ENCODE data around the gene C17orf67. TPM values are rescaled to one million over a fixed set of nuclear protein-coding genes. Genes with fewer than 3 reads are reported as not detected.

The C17orf67 gene
- total RNA-seq, 1 donor from 2014 or later: 1.7 TPM

GRCh38 chr17:56810343-56810742, 23.4 kb downstream of the C17orf67 start:
- Mint-ChIP-seq H3K4me1 (ENCODE audit: unreplicated experiment) (peaks cover 7% of the 10 kb centered on the region), H3K27me3 (ENCODE audit: unreplicated experiment) (peaks cover 4% of the 10 kb centered on the region), H3K9me3 (ENCODE audit: unreplicated experiment) (no peaks in the 10 kb centered on the region), H3K4me3 (ENCODE audit: unreplicated experiment) (no peak overlapping the region), H3K27ac (ENCODE audit: unreplicated experiment) (no peak overlapping the region), H3K36me3 (ENCODE audit: low read depth, unreplicated experiment) (no peaks in the 10 kb centered on the region)
- no peak for TF ChIP-seq CTCF (IDR thresholded peaks at IDR 0.05; ENCODE audit: unreplicated experiment)
- DNase-seq (ENCODE audit: low spot score): no peak

GRCh38 chr17:56809820-56810179, 23.9 kb downstream of the C17orf67 start:
- Mint-ChIP-seq H3K9me3 (ENCODE audit: unreplicated experiment) (no peaks in the 10 kb centered on the region), H3K4me3 (ENCODE audit: unreplicated experiment) (no peak overlapping the region)
- DNase-seq (ENCODE audit: low spot score): no peak

GRCh38 chr17:56809106-56809819, 24.5 kb downstream of the C17orf67 start:
- H3K36me3 Mint-ChIP-seq (ENCODE audit: low read depth, unreplicated experiment): no peaks in the 10 kb centered on the region
- peaks cover 4% of the 10 kb centered on the region for H3K27me3 Mint-ChIP-seq (ENCODE audit: unreplicated experiment)
- H3K4me3 Mint-ChIP-seq (ENCODE audit: unreplicated experiment): no peak overlapping the region
- no peak for TF ChIP-seq CTCF (IDR thresholded peaks at IDR 0.05; ENCODE audit: unreplicated experiment)
- no peaks in the 10 kb centered on the region for H3K9me3 Mint-ChIP-seq (ENCODE audit: unreplicated experiment)
- H3K4me1 Mint-ChIP-seq (ENCODE audit: unreplicated experiment): peaks cover 7% of the 10 kb centered on the region
- no peak for DNase-seq (ENCODE audit: low spot score)
- no peak overlapping the region for H3K27ac Mint-ChIP-seq (ENCODE audit: unreplicated experiment)

More at GRCh38 chr17:56809820-56810179, 23.9 kb downstream of the C17orf67 start:
- peaks cover 7% of the 10 kb centered on the region for H3K4me1 Mint-ChIP-seq (ENCODE audit: unreplicated experiment)
- H3K27ac Mint-ChIP-seq (ENCODE audit: unreplicated experiment): no peak overlapping the region
- H3K27me3 Mint-ChIP-seq (ENCODE audit: unreplicated experiment): peaks cover 4% of the 10 kb centered on the region
- no peak for TF ChIP-seq CTCF (IDR thresholded peaks at IDR 0.05; ENCODE audit: unreplicated experiment)
- no peaks in the 10 kb centered on the region for H3K36me3 Mint-ChIP-seq (ENCODE audit: low read depth, unreplicated experiment)

- no peak for DNase-seq (ENCODE audit: low spot score)
- Mint-ChIP-seq H3K9me3 (ENCODE audit: unreplicated experiment) (no peaks in the 10 kb centered on the region), H3K4me1 (ENCODE audit: unreplicated experiment) (peaks cover 7% of the 10 kb centered on the region), H3K4me3 (ENCODE audit: unreplicated experiment) (no peak overlapping the region), H3K27ac (ENCODE audit: unreplicated experiment) (no peak overlapping the region), H3K36me3 (ENCODE audit: low read depth, unreplicated experiment) (no peaks in the 10 kb centered on the region), H3K27me3 (ENCODE audit: unreplicated experiment) (peaks cover 4% of the 10 kb centered on the region)
- no peak for TF ChIP-seq CTCF (IDR thresholded peaks at IDR 0.05; ENCODE audit: unreplicated experiment)
Measured at GRCh38 chr17:56808503-56808902, 25.2 kb downstream of the C17orf67 start.

- Mint-ChIP-seq H3K4me3 (ENCODE audit: unreplicated experiment) (no peak overlapping the region), H3K27me3 (ENCODE audit: unreplicated experiment) (peaks cover 4% of the 10 kb centered on the region), H3K4me1 (ENCODE audit: unreplicated experiment) (peaks cover 7% of the 10 kb centered on the region), H3K27ac (ENCODE audit: unreplicated experiment) (no peak overlapping the region), H3K9me3 (ENCODE audit: unreplicated experiment) (no peaks in the 10 kb centered on the region), H3K36me3 (ENCODE audit: low read depth, unreplicated experiment) (no peaks in the 10 kb centered on the region)
- no peak for TF ChIP-seq CTCF (IDR thresholded peaks at IDR 0.05; ENCODE audit: unreplicated experiment)
- no peak for DNase-seq (ENCODE audit: low spot score)
Measured at GRCh38 chr17:56807723-56808122, 26.0 kb downstream of the C17orf67 start.

Data from endothelial cell (in vitro differentiated cells).